ENCODE results near the gene SCYL2.
"Not testable (repeated sequence)": the region's sequence is repeated elsewhere in the genome, so short reads cannot be mapped to it uniquely, and the experiment has no call there.

The SCYL2 gene

GRCh38 chr12:100243137-100243536 is 23.8 kb upstream of the SCYL2 start:
- peaks cover 2% of the 10 kb centered on the region for H3K4me1 Mint-ChIP-seq
- H3K9me3 Mint-ChIP-seq, result no peaks in the 10 kb centered on the region
- H3K4me3 Mint-ChIP-seq, result no peak overlapping the region
- no peaks in the 10 kb centered on the region for H3K36me3 Mint-ChIP-seq
- ATAC-seq (ENCODE audit: low read depth) (no peak), DNase-seq (ENCODE audit: low spot score in 2 of 2) (no peak)
- H3K27ac Mint-ChIP-seq, result no peak overlapping the region
- H3K27me3 Mint-ChIP-seq, result no peaks in the 10 kb centered on the region

- Mint-ChIP-seq H3K36me3 (no peaks in the 10 kb centered on the region), H3K9me3 (no peaks in the 10 kb centered on the region), H3K4me1 (peaks cover 2% of the 10 kb centered on the region), H3K27me3 (no peaks in the 10 kb centered on the region), H3K4me3 (no peak overlapping the region), H3K27ac (no peak overlapping the region)
- ATAC-seq (ENCODE audit: low read depth) (no peak), DNase-seq (ENCODE audit: low spot score in 2 of 2) (no peak)
Observed at GRCh38 chr12:100247765-100248164, 19.2 kb upstream of the SCYL2 start.

- Mint-ChIP-seq H3K27ac (no peak overlapping the region), H3K27me3 (no peaks in the 10 kb centered on the region), H3K36me3 (no peaks in the 10 kb centered on the region), H3K9me3 (no peaks in the 10 kb centered on the region), H3K4me1 (peaks cover 2% of the 10 kb centered on the region), H3K4me3 (no peak overlapping the region)
- ATAC-seq (ENCODE audit: low read depth), result no peak
- no peak for DNase-seq (ENCODE audit: low spot score in 2 of 2)
Observed at GRCh38 chr12:100248886-100249285, 18.1 kb upstream of the SCYL2 start.

- Mint-ChIP-seq H3K9me3 (no peaks in the 10 kb centered on the region), H3K36me3 (no peaks in the 10 kb centered on the region), H3K27ac (no peak overlapping the region), H3K4me1 (peaks cover 2% of the 10 kb centered on the region), H3K4me3 (no peak overlapping the region), H3K27me3 (no peaks in the 10 kb centered on the region)
- ATAC-seq (ENCODE audit: low read depth) (no peak), DNase-seq (ENCODE audit: low spot score in 2 of 2) (no peak)
Observed at GRCh38 chr12:100249941-100250340, 17.0 kb upstream of the SCYL2 start.

- H3K27me3 Mint-ChIP-seq, result no peaks in the 10 kb centered on the region
- H3K9me3 Mint-ChIP-seq, result no peaks in the 10 kb centered on the region
- no peak overlapping the region for H3K27ac Mint-ChIP-seq
- ATAC-seq (ENCODE audit: low read depth), result no peak
- H3K36me3 Mint-ChIP-seq, result no peaks in the 10 kb centered on the region
- H3K4me3 Mint-ChIP-seq, result no peak overlapping the region
- H3K4me1 Mint-ChIP-seq, result no peaks in the 10 kb centered on the region
- no peak for DNase-seq (ENCODE audit: low spot score in 2 of 2)
Observed at GRCh38 chr12:100251917-100252316, 15.1 kb upstream of the SCYL2 start.

GRCh38 chr12:100253437-100253836 is 13.5 kb upstream of the SCYL2 start:
- Mint-ChIP-seq H3K9me3 (no peaks in the 10 kb centered on the region), H3K36me3 (no peaks in the 10 kb centered on the region), H3K27me3 (no peaks in the 10 kb centered on the region), H3K4me1 (no peaks in the 10 kb centered on the region), H3K27ac (no peak overlapping the region), H3K4me3 (no peak overlapping the region)
- no peak for ATAC-seq (ENCODE audit: low read depth)
- DNase-seq (ENCODE audit: low spot score in 2 of 2), result no peak

GRCh38 chr12:100254876-100255275 is 12.1 kb upstream of the SCYL2 start:
- no peaks in the 10 kb centered on the region for H3K27me3 Mint-ChIP-seq
- H3K4me3 Mint-ChIP-seq, result no peak overlapping the region
- no peaks in the 10 kb centered on the region for H3K36me3 Mint-ChIP-seq
- DNase-seq (ENCODE audit: low spot score in 2 of 2) (no peak), ATAC-seq (ENCODE audit: low read depth) (no peak)
- no peaks in the 10 kb centered on the region for H3K9me3 Mint-ChIP-seq
- H3K27ac Mint-ChIP-seq, result no peak overlapping the region
- H3K4me1 Mint-ChIP-seq, result no peaks in the 10 kb centered on the region

GRCh38 chr12:100258127-100258526 is 8.8 kb upstream of the SCYL2 start:
- ATAC-seq (ENCODE audit: low read depth) (no peak), DNase-seq (ENCODE audit: low spot score in 2 of 2) (no peak)
- Mint-ChIP-seq H3K4me1 (no peaks in the 10 kb centered on the region), H3K36me3 (no peaks in the 10 kb centered on the region), H3K27me3 (no peaks in the 10 kb centered on the region), H3K4me3 (no peak overlapping the region), H3K27ac (no peak overlapping the region), H3K9me3 (no peaks in the 10 kb centered on the region)

GRCh38 chr12:100263131-100263530 is 3.8 kb upstream of the SCYL2 start:
- no peak overlapping the region for H3K27ac Mint-ChIP-seq
- ATAC-seq (ENCODE audit: low read depth) (no peak), DNase-seq (ENCODE audit: low spot score in 2 of 2) (no peak)
- H3K27me3 Mint-ChIP-seq, result no peaks in the 10 kb centered on the region
- H3K9me3 Mint-ChIP-seq, result no peaks in the 10 kb centered on the region
- peaks cover 2% of the 10 kb centered on the region for H3K4me1 Mint-ChIP-seq
- H3K36me3 Mint-ChIP-seq, result no peaks in the 10 kb centered on the region
- no peak overlapping the region for H3K4me3 Mint-ChIP-seq

GRCh38 chr12:100265107-100265506 is 1.9 kb upstream of the SCYL2 start:
- ATAC-seq (ENCODE audit: low read depth); DNase-seq (ENCODE audit: low spot score in 2 of 2); H3K9me3 Mint-ChIP-seq; H3K36me3 Mint-ChIP-seq; H3K4me3 Mint-ChIP-seq; H3K27me3 Mint-ChIP-seq; H3K27ac Mint-ChIP-seq: not testable (repeated sequence)
- H3K4me1 Mint-ChIP-seq, result peaks cover 13% of the 10 kb centered on the region

- no peak for DNase-seq (ENCODE audit: low spot score in 2 of 2)
- peak overlapping the region; percentile 100 for H3K4me3 Mint-ChIP-seq
- no peak for ATAC-seq (ENCODE audit: low read depth)
- no peaks in the 10 kb centered on the region for H3K27me3 Mint-ChIP-seq
- H3K27ac Mint-ChIP-seq, result no peak overlapping the region
- peaks cover 2% of the 10 kb centered on the region for H3K36me3 Mint-ChIP-seq
- H3K4me1 Mint-ChIP-seq, result peaks cover 15% of the 10 kb centered on the region
- no peaks in the 10 kb centered on the region for H3K9me3 Mint-ChIP-seq
Observed at GRCh38 chr12:100265732-100266584, 1.0 kb upstream of the SCYL2 start.

- Mint-ChIP-seq H3K9me3 (no peaks in the 10 kb centered on the region), H3K36me3 (peaks cover 2% of the 10 kb centered on the region), H3K27ac (peak overlapping the region; percentile 90), H3K4me1 (peaks cover 15% of the 10 kb centered on the region), H3K4me3 (peak overlapping the region; percentile 100), H3K27me3 (no peaks in the 10 kb centered on the region)
- DNase-seq (ENCODE audit: low spot score in 2 of 2), result no peak
- peak; percentile 75 for ATAC-seq (ENCODE audit: low read depth)
Observed at GRCh38 chr12:100266585-100266834, 467 bp upstream of the SCYL2 start.

- peaks cover 15% of the 10 kb centered on the region for H3K4me1 Mint-ChIP-seq
- no peaks in the 10 kb centered on the region for H3K9me3 Mint-ChIP-seq
- ATAC-seq (ENCODE audit: low read depth), result no peak
- H3K27me3 Mint-ChIP-seq, result no peaks in the 10 kb centered on the region
- DNase-seq (ENCODE audit: low spot score in 2 of 2), result no peak
- H3K36me3 Mint-ChIP-seq, result peaks cover 4% of the 10 kb centered on the region
- peak overlapping the region; percentile 90 for H3K27ac Mint-ChIP-seq
- peak overlapping the region; percentile 100 for H3K4me3 Mint-ChIP-seq
Observed at GRCh38 chr12:100267603-100268281, 765 bp downstream of the SCYL2 start.

GRCh38 chr12:100268835-100269564 is 2.0 kb downstream of the SCYL2 start:
- Mint-ChIP-seq H3K27me3 (no peaks in the 10 kb centered on the region), H3K4me3 (peak overlapping the region; percentile 61), H3K9me3 (no peaks in the 10 kb centered on the region), H3K27ac (peak overlapping the region; percentile 1), H3K36me3 (peaks cover 4% of the 10 kb centered on the region), H3K4me1 (peaks cover 23% of the 10 kb centered on the region)
- DNase-seq (ENCODE audit: low spot score in 2 of 2) (no peak), ATAC-seq (ENCODE audit: low read depth) (no peak)

All from memory B cell (primary cell).